Esophagus muscularis mucosa (tissue), 3 donors: ENCODE data around the gene NRAP.

Experiments used
- CTCF ChIP-seq, 3 experiments: fragments of 200-600 bp in 2 of 3; fragments of 450-650 bp in 1 of 3; sonication (generic) in 2 of 3; IDR thresholded peaks; one replicate each; pipeline ENCODE4 v1.5.1; 2017 to 2019; ENCODE audit warnings: antibody characterized with exemption in 3 of 3, mild to moderate bottlenecking in 2 of 3, moderate library complexity in 1 of 3
- POLR2A ChIP-seq: fragments of 450-650 bp; IDR thresholded peaks from one replicate; pipeline ENCODE4 v1.6.1; 2017; ENCODE audit warnings: antibody characterized with exemption, moderate library complexity, mild to moderate bottlenecking, low read depth
- POLR2AphosphoS5 ChIP-seq, 2 donors: sonication (generic); formaldehyde crosslinking; IDR thresholded peaks; one replicate each; pipeline ENCODE4 v1.6.1; 2017; ENCODE audit warnings: antibody characterized with exemption in 2 of 2

GRCh38 chr10:113563306-113564088 lies 100.3 kb downstream of the NRAP start:
- TF ChIP-seq CTCF (IDR thresholded peaks at IDR 0.05) (peak in 2 of 3 experiments; percentile 92 to 96), POLR2AphosphoS5 (IDR thresholded peaks at IDR 0.05) (peak in 1 of 2 donors; percentile 32), POLR2A (no peak)
